ENCODE measurements around the gene STAP2. TPM values are rescaled to one million over a fixed set of nuclear protein-coding genes. Genes with fewer than 3 reads are reported as not detected.

STAP2 gene
- total and polyA plus RNA-seq, 9 of the 15 experiments (the other 6 are each of a cell fraction or from before 2014, with no cell fraction given), result 1.2 to 9.8 (median 4.5) TPM

DNA sequence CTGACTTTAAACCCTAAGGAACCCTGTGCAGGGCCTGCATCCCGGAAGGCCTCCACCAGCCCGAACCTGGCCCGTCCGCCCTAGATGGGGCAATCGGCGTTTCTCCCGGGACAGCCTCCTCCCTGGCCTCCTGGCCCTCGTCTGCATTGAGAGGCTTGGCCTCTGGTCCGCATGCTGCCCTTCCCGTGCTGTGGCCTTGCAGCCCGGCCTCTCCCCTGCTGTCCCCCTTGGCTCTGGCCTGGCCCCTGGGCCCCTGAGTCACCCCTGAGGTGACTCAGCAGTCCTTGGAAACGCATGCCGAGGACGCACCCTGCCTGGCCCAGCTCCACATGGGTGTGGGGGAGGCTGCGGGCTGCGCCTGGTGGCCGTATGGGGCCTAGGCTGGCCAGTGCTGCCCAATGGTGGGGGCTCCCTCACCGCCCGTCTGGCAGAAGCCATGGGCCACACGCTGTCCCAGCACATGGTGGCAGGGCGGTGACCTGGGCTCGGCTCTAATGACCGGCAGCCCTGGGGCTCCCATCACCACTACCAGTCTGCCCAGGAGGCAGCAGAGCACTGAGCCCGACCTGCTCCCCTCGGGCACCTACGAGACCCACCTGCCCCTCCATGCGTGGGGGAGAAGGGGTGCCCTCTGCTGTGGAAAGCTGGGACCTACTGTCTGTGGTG, 36.0 kb upstream of the STAP2 start (continued):
- TF ChIP-seq, protein P1, sequence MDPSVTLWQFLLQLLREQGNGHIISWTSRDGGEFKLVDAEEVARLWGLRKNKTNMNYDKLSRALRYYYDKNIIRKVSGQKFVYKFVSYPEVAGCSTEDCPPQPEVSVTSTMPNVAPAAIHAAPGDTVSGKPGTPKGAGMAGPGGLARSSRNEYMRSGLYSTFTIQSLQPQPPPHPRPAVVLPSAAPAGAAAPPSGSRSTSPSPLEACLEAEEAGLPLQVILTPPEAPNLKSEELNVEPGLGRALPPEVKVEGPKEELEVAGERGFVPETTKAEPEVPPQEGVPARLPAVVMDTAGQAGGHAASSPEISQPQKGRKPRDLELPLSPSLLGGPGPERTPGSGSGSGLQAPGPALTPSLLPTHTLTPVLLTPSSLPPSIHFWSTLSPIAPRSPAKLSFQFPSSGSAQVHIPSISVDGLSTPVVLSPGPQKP (CRISPR knock-in tag; IDR thresholded peaks at IDR 0.05), result no peak
- peak; percentile 79 for TF ChIP-seq NFIC (IDR thresholded peaks at IDR 0.05)
- no peak for TF ChIP-seq PTBP1 (IDR thresholded peaks at IDR 0.05; ENCODE audit: low read depth, low read length)
- TF ChIP-seq, protein P2, sequence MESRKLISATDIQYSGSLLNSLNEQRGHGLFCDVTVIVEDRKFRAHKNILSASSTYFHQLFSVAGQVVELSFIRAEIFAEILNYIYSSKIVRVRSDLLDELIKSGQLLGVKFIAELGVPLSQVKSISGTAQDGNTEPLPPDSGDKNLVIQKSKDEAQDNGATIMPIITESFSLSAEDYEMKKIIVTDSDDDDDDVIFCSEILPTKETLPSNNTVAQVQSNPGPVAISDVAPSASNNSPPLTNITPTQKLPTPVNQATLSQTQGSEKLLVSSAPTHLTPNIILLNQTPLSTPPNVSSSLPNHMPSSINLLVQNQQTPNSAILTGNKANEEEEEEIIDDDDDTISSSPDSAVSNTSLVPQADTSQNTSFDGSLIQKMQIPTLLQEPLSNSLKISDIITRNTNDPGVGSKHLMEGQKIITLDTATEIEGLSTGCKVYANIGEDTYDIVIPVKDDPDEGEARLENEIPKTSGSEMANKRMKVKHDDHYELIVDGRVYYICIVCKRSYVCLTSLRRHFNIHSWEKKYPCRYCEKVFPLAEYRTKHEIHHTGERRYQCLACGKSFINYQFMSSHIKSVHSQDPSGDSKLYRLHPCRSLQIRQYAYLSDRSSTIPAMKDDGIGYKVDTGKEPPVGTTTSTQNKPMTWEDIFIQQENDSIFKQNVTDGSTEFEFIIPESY (CRISPR knock-in tag; IDR thresholded peaks at IDR 0.05), result peak; percentile 92
- TF ChIP-seq ELF1 (tag; IDR thresholded peaks at IDR 0.05), result peak; percentile 72
- peak; percentile 56 for TF ChIP-seq NCOA1 (IDR thresholded peaks at IDR 0.05; ENCODE audit: low read depth)
- TF ChIP-seq ZNF232 (CRISPR knock-in tag; IDR thresholded peaks at IDR 0.05), result peak; percentile 80
- TF ChIP-seq ZNF79 (CRISPR knock-in tag; IDR thresholded peaks at IDR 0.05; ENCODE audit: low read depth), result peak; percentile 68; the same call in 1 of the 2 replicates
- no peak for TF ChIP-seq ZNF146 (CRISPR knock-in tag; IDR thresholded peaks at IDR 0.05; ENCODE audit: unreplicated experiment)
- TF ChIP-seq ZNF184 (CRISPR knock-in tag; IDR thresholded peaks at IDR 0.05), result no peak
- TF ChIP-seq, protein P3, sequence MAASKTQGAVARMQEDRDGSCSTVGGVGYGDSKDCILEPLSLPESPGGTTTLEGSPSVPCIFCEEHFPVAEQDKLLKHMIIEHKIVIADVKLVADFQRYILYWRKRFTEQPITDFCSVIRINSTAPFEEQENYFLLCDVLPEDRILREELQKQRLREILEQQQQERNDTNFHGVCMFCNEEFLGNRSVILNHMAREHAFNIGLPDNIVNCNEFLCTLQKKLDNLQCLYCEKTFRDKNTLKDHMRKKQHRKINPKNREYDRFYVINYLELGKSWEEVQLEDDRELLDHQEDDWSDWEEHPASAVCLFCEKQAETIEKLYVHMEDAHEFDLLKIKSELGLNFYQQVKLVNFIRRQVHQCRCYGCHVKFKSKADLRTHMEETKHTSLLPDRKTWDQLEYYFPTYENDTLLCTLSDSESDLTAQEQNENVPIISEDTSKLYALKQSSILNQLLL (CRISPR knock-in tag; IDR thresholded peaks at IDR 0.05; ENCODE audit: borderline replicate concordance), result no peak
- peak; percentile 81 for TF ChIP-seq SP1 (CRISPR knock-in tag; IDR thresholded peaks at IDR 0.05)
- TF ChIP-seq, protein P4, sequence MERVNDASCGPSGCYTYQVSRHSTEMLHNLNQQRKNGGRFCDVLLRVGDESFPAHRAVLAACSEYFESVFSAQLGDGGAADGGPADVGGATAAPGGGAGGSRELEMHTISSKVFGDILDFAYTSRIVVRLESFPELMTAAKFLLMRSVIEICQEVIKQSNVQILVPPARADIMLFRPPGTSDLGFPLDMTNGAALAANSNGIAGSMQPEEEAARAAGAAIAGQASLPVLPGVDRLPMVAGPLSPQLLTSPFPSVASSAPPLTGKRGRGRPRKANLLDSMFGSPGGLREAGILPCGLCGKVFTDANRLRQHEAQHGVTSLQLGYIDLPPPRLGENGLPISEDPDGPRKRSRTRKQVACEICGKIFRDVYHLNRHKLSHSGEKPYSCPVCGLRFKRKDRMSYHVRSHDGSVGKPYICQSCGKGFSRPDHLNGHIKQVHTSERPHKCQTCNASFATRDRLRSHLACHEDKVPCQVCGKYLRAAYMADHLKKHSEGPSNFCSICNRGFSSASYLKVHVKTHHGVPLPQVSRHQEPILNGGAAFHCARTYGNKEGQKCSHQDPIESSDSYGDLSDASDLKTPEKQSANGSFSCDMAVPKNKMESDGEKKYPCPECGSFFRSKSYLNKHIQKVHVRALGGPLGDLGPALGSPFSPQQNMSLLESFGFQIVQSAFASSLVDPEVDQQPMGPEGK (CRISPR knock-in tag; IDR thresholded peaks at IDR 0.05; ENCODE audit: borderline replicate concordance), result no peak
- TF ChIP-seq, protein P5, sequence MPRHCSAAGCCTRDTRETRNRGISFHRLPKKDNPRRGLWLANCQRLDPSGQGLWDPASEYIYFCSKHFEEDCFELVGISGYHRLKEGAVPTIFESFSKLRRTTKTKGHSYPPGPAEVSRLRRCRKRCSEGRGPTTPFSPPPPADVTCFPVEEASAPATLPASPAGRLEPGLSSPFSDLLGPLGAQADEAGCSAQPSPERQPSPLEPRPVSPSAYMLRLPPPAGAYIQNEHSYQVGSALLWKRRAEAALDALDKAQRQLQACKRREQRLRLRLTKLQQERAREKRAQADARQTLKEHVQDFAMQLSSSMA (CRISPR knock-in tag; IDR thresholded peaks at IDR 0.05), result no peak
- 0 out of 2 replicates have a peak, but pooled peaks have one; percentile 48 for TF ChIP-seq CBX5 (IDR thresholded peaks at IDR 0.05; ENCODE audit: borderline replicate concordance, low read depth)
- TF ChIP-seq GABPB1 (CRISPR knock-in tag; IDR thresholded peaks at IDR 0.05), result no peak; the same call in none of the 2 replicates
- no peak for TF ChIP-seq CCAR2 (IDR thresholded peaks at IDR 0.05; ENCODE audit: low read depth, low read length)
- TF ChIP-seq, protein P6, sequence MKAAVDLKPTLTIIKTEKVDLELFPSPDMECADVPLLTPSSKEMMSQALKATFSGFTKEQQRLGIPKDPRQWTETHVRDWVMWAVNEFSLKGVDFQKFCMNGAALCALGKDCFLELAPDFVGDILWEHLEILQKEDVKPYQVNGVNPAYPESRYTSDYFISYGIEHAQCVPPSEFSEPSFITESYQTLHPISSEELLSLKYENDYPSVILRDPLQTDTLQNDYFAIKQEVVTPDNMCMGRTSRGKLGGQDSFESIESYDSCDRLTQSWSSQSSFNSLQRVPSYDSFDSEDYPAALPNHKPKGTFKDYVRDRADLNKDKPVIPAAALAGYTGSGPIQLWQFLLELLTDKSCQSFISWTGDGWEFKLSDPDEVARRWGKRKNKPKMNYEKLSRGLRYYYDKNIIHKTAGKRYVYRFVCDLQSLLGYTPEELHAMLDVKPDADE (conservative IDR thresholded peaks at IDR 0.05; ENCODE audit: control insufficient read depth, low read depth, low read length), result 0 out of 2 replicates have a peak, but pooled peaks have one; percentile 81
- peak; percentile 96 for TF ChIP-seq CXXC5 (CRISPR knock-in tag; IDR thresholded peaks at IDR 0.05)
- peak; percentile 94 for TF ChIP-seq SMARCE1 (IDR thresholded peaks at IDR 0.05)
